Keratinocyte (primary cell): Measurements from ENCODE around the gene HNRNPK. TPM values are rescaled to one million over a fixed set of nuclear protein-coding genes. Genes with fewer than 3 reads are reported as not detected.
A peak's percentile ranks its signal among the peaks of the same experiment; 100 is the strongest.

Source experiments
- DNase-seq: peaks from one replicate; pipeline ENCODE4 v3.0.0-alpha.2; 2011; ENCODE audit warnings: low read depth, missing footprints, low spot score
- FAIRE-seq: peaks from 2 replicates; lab custom pipeline; 2011; peaks lifted over from hg19 to GRCh38; lab: Jason Lieb, UNC
- H2AFZ ChIP-seq: 2 replicates; pipeline ENCODE4 v1.6.0; 2012; ENCODE audit warnings: low read length, control low read depth, inconsistent platforms; ENCODE audit not compliant: control insufficient read depth
- H3K27ac ChIP-seq: 2 replicates; pipeline ENCODE4 v1.5.1; 2011; ENCODE audit warnings: low read length; ENCODE audit not compliant: control insufficient read depth, insufficient read depth
- H3K27me3 ChIP-seq: 3 replicates; pipeline ENCODE4 v1.6.0; 2011; ENCODE audit warnings: low read length; ENCODE audit not compliant: control insufficient read depth, insufficient read depth; ENCODE audit errors: extremely low read depth
- H3K36me3 ChIP-seq, 2 experiments: 2 replicates in 1 of 2; 3 replicates in 1 of 2; pipeline ENCODE4 v1.5.1; 2011; ENCODE audit warnings: low read length in 2 of 2, mild to moderate bottlenecking in 1 of 2; ENCODE audit not compliant: control insufficient read depth in 2 of 2, insufficient read depth in 2 of 2; ENCODE audit errors: extremely low read depth in 1 of 2
- H3K4me1 ChIP-seq: 3 replicates; pipeline ENCODE4 v1.5.1; 2011; ENCODE audit warnings: low read length; ENCODE audit not compliant: control insufficient read depth, insufficient read depth; ENCODE audit errors: extremely low read depth
- H3K4me2 ChIP-seq: 3 replicates; pipeline ENCODE4 v1.6.0; 2011; ENCODE audit warnings: low read depth, low read length; ENCODE audit not compliant: control insufficient read depth, insufficient read depth; ENCODE audit errors: extremely low read depth
- H3K4me3 ChIP-seq, 3 experiments: fragments of 200-600 bp in 1 of 3; sonication (generic) in 1 of 3; 2 replicates in 2 of 3; 3 replicates in 1 of 3; pipeline ENCODE4 v1.5.1; 2011 to 2016; ENCODE audit warnings: low read length in 3 of 3, mild to moderate bottlenecking in 3 of 3, control low read depth in 2 of 3, inconsistent platforms in 1 of 3, low read depth in 1 of 3, mixed read lengths in 1 of 3, mixed run types in 1 of 3, moderate library complexity in 1 of 3; ENCODE audit not compliant: control insufficient read depth in 2 of 3, insufficient read depth in 2 of 3; ENCODE audit errors: extremely low read depth in 1 of 3
- H3K79me2 ChIP-seq: 2 replicates; pipeline ENCODE4 v1.6.0; 2012; ENCODE audit warnings: low read length; ENCODE audit not compliant: control insufficient read depth, insufficient read depth
- H3K9ac ChIP-seq: 3 replicates; pipeline ENCODE4 v1.6.0; 2011; ENCODE audit warnings: low read length; ENCODE audit not compliant: control insufficient read depth, insufficient read depth; ENCODE audit errors: extremely low read depth
- H3K9me1 ChIP-seq: 3 replicates; pipeline ENCODE4 v1.6.0; 2011; ENCODE audit warnings: low read length; ENCODE audit not compliant: control insufficient read depth, insufficient read depth; ENCODE audit errors: extremely low read depth
- H3K9me3 ChIP-seq: 2 replicates; pipeline ENCODE4 v1.5.1; 2012; ENCODE audit warnings: low read depth, low read length; ENCODE audit not compliant: control insufficient read depth
- H4K20me1 ChIP-seq: 3 replicates; pipeline ENCODE4 v1.6.0; 2011; ENCODE audit warnings: low read length; ENCODE audit not compliant: control insufficient read depth, insufficient read depth; ENCODE audit errors: extremely low read depth
- EZH2 ChIP-seq: IDR thresholded peaks from one replicate; pipeline ENCODE4 v1.6.1; 2012; ENCODE audit warnings: inconsistent platforms, mild to moderate bottlenecking, low read length, moderate library complexity
- dilution Hi-C: fragments of 300-500 bp; cut with MboI; formaldehyde crosslinking; loops from one replicate; pipeline ENCODE4 v1.7.0; 2020; ENCODE audit warnings: low sequenced_read_pairs; ENCODE audit not compliant: extremely low pct_ligation_motif_present
- polyA minus RNA-seq, 3 experiments: library from RNA; depleted of rRNA, polyadenylated mRNA; stranded (reverse); fragments of >200 nt; gene quantifications; 1 replicate in 1 of 3; 2 replicates in 1 of 3; 3 replicates in 1 of 3; pipeline ENCODE4 v1.2.3, GENCODE V29; 2011
- polyA plus RNA-seq, 5 experiments: library from polyadenylated mRNA; depleted of rRNA in 3 of 5; stranded (reverse) in 3 of 5; stranded (forward) in 1 of 5; unstranded in 1 of 5; fragments of >200 nt; gene quantifications; 1 replicate in 1 of 5; 2 replicates in 3 of 5; 3 replicates in 1 of 5; pipeline versions ENCODE4 v1.2.1 to v1.2.3, GENCODE V29; 2011 to 2012; ENCODE audit warnings: missing spikeins in 2 of 5, low read depth in 1 of 5, low replicate concordance in 1 of 5
- TF ChIP-seq, protein P1 (sequence below), 3 experiments: IDR thresholded peaks in 1 of 3; conservative IDR thresholded peaks in 1 of 3; optimal IDR thresholded peaks in 1 of 3; 2 replicates in 2 of 3; 3 replicates in 1 of 3; pipeline versions ENCODE3 to v1.5.1; 2011; ENCODE audit warnings: low read length in 3 of 3, mild to moderate bottlenecking in 3 of 3, moderate library complexity in 2 of 3, control low read depth in 1 of 3, inconsistent platforms in 1 of 3; ENCODE audit not compliant: insufficient read depth in 2 of 3; ENCODE audit errors: extremely low read depth in 1 of 3

HNRNPK gene
- polyA plus RNA-seq = 410 to 661 TPM (median 484 TPM) in 3 replicates
- 1,011 TPM for polyA plus RNA-seq (2011; ENCODE audit: low read depth)
- polyA plus RNA-seq (2011; cell fraction: cytosol; rRNA removed) = 374 and 482 TPM in 2 replicates
- 501 and 560 TPM in 2 replicates for polyA plus RNA-seq (2011; cell fraction: nucleus; rRNA removed)
- polyA plus RNA-seq (2012; ENCODE audit: low replicate concordance) = 325 and 537 TPM in 2 replicates
- polyA minus RNA-seq = 321 to 527 TPM (median 344 TPM) in 3 replicates
- polyA minus RNA-seq (2011; cell fraction: cytosol; rRNA and poly(A)+ RNA removed) = 341 TPM
- 222 and 346 TPM in 2 replicates for polyA minus RNA-seq (2011; cell fraction: nucleus; rRNA and poly(A)+ RNA removed)

DNA sequence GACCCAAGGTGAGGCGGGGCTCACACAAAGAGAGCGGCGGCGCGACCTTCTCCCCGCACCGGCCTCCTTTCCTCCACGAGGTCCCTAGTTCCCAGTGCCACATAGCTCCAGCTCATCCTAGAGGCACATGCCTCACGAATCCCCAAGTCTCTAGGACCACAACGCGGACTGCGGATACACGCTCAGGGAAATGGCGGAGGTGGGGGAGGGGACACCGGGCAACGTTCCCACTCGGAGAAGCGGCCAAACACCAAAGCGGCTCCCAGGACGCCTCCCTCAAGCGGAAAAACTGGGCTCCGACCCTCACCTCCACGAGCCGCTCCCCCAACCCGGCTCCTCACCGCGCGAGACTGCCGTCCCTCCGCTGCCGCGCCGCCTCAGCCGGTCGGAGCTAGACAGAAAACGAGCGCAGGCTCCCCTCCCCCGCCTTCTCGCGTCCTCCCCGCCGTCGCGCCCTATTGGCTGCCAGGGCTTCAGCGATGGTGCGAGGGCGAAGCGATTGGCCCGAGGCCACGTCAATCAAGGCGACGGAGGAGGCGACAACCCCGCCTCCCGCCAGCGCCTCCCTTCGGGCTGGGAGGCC is at the start of gene HNRNPK:
HNRNPK (minus strand) TSS at position 404 of the 583 bp plus-strand sequence. CDS start 1,963 bp downstream, outside the sequence.
- Histone ChIP-seq H3K79me2 (peaks cover 86% of the 10 kb centered on the region), H3K36me3 (peaks cover 10 to 21% of the 10 kb centered on the region in 2 experiments), H4K20me1 (peaks cover 24% of the 10 kb centered on the region), H2AFZ (peak within 1 kb of the TSS; percentile 93), H3K4me2 (peak within 1 kb of the TSS; percentile 88), H3K4me1 (peaks cover 19% of the 10 kb centered on the region), H3K4me3 (peak within 1 kb of the TSS; percentile 65 to 97 (median 95)), H3K27ac (peak within 1 kb of the TSS; percentile 98), H3K9ac (peak within 1 kb of the TSS; percentile 99), H3K27me3 (no peaks in the 10 kb centered on the region), H3K9me1 (no peaks in the 10 kb centered on the region), H3K9me3 (no peaks in the 10 kb centered on the region)
- DNase-seq (peak; percentile 72), FAIRE-seq (peak; percentile 26)
- dilution Hi-C loops = no loop called here
- no peak for TF ChIP-seq EZH2
- TF ChIP-seq, protein P1, sequence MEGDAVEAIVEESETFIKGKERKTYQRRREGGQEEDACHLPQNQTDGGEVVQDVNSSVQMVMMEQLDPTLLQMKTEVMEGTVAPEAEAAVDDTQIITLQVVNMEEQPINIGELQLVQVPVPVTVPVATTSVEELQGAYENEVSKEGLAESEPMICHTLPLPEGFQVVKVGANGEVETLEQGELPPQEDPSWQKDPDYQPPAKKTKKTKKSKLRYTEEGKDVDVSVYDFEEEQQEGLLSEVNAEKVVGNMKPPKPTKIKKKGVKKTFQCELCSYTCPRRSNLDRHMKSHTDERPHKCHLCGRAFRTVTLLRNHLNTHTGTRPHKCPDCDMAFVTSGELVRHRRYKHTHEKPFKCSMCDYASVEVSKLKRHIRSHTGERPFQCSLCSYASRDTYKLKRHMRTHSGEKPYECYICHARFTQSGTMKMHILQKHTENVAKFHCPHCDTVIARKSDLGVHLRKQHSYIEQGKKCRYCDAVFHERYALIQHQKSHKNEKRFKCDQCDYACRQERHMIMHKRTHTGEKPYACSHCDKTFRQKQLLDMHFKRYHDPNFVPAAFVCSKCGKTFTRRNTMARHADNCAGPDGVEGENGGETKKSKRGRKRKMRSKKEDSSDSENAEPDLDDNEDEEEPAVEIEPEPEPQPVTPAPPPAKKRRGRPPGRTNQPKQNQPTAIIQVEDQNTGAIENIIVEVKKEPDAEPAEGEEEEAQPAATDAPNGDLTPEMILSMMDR (optimal IDR thresholded peaks at IDR 0.05 in 1 of 3, IDR thresholded peaks at IDR 0.05 in 1 of 3, conservative IDR thresholded peaks at IDR 0.05 in 1 of 3; ENCODE audit: extremely low read depth in 1 of 3, insufficient read depth in 2 of 3, low read length in 3 of 3) = no peak

DNA sequence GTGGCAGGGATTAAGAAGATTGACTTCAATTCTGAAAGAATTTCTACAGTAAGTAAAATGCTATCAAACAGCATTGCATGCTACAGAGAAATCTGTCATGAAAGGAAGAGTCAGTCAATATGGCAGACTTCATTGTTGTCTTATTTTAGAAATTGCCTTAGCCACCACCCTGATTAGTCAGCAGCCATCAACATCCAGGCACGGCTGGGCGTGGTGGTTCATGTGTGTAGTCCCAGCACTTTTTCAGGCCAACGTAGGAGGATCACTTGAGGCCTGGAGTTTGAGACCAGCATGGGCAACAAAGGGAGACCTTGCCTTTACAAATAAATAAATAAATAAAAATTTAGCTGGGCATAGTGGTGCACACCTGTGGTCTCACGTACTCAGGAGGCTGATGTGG is 47.2 kb upstream of the HNRNPK start:
- Histone ChIP-seq H3K9me1 (no peaks in the 10 kb centered on the region), H3K9me3 (no peaks in the 10 kb centered on the region), H2AFZ (no peak overlapping the region), H3K27me3 (no peaks in the 10 kb centered on the region), H3K27ac (no peak overlapping the region), H3K36me3 (no peaks in the 10 kb centered on the region), H3K4me2 (no peak overlapping the region), H4K20me1 (no peaks in the 10 kb centered on the region), H3K4me1 (no peaks in the 10 kb centered on the region), H3K4me3 (no peak overlapping the region), H3K9ac (no peak overlapping the region), H3K79me2 (no peaks in the 10 kb centered on the region)
- TF ChIP-seq EZH2 = no peak
- TF ChIP-seq, protein P1 (optimal IDR thresholded peaks at IDR 0.05 in 1 of 3, IDR thresholded peaks at IDR 0.05 in 1 of 3, conservative IDR thresholded peaks at IDR 0.05 in 1 of 3; ENCODE audit: extremely low read depth in 1 of 3, insufficient read depth in 2 of 3, low read length in 3 of 3) = no peak
- DNase-seq (no peak), FAIRE-seq (no peak)
- dilution Hi-C loops = no loop called here
